ENCODE results near the gene SLC25A42.

DNA sequence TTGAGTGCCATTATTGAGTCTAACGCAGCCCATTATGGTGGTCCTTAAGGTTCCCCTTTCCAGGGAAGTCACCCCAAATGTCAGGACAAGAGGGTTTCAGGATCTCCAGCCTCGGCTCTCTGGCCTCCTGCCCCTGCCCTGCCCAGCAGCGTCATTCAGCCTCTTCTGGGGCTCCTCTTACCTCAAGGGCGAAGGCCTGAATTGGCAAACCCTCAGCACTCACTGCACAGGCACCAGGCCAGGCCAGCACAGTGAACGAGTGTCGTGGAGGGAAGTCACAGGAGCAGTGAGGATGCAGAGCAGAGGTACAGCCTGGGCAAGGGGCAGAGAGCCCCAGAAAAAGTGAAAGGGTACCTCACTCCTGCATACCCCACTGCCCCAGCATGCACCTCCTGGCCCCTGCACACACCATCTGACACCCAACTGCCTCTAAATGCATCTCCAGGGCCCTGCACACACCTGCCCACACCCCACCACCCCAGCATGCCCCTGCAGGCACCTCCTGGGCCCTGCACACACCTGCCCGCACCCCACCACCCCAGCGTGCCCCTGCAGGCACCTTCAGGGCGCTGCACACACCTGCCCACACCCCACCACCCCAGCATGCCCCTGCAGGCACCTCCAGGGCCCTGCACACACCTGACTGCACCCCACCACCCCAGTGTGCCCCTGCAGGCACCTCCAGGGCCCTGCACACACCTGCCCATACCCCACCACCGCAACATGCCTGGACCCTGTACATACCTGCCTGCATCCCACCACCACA, 19.8 kb downstream of the SLC25A42 start:
- no peak for TF ChIP-seq EZH2 (IDR thresholded peaks at IDR 0.05; ENCODE audit: borderline replicate concordance, low read length)
- TF ChIP-seq, protein P1, sequence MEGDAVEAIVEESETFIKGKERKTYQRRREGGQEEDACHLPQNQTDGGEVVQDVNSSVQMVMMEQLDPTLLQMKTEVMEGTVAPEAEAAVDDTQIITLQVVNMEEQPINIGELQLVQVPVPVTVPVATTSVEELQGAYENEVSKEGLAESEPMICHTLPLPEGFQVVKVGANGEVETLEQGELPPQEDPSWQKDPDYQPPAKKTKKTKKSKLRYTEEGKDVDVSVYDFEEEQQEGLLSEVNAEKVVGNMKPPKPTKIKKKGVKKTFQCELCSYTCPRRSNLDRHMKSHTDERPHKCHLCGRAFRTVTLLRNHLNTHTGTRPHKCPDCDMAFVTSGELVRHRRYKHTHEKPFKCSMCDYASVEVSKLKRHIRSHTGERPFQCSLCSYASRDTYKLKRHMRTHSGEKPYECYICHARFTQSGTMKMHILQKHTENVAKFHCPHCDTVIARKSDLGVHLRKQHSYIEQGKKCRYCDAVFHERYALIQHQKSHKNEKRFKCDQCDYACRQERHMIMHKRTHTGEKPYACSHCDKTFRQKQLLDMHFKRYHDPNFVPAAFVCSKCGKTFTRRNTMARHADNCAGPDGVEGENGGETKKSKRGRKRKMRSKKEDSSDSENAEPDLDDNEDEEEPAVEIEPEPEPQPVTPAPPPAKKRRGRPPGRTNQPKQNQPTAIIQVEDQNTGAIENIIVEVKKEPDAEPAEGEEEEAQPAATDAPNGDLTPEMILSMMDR (conservative IDR thresholded peaks at IDR 0.05 in 1 of 2, IDR thresholded peaks at IDR 0.05 in 1 of 2; ENCODE audit: extremely low read depth in 1 of 2, insufficient read depth in 1 of 2, low read depth in 1 of 2, low read length in 2 of 2) = no peak
